Activated T-cell treated with anti-CD3 and anti-CD28 coated beads, Interleukin-2, amount 50 U/mL, for 72 hours (primary cell): ENCODE measurements around the gene IL12B. TPM values are rescaled to one million over a fixed set of nuclear protein-coding genes. Genes with fewer than 3 reads are reported as not detected.

Experiments
- ATAC-seq, 2 donors: fragments of 150-1000 bp; cut with Tn5 transposase; replicated peaks in 1 of 2; 2 replicates each; pipeline ENCODE4 v1.10.0; 2021; ENCODE audit warnings: moderate library complexity in 2 of 2, mild to moderate bottlenecking in 1 of 2
- DNase-seq, 2 donors: peaks; one replicate each; pipeline ENCODE4 v3.0.0; 2021 to 2022; ENCODE audit warnings: mixed read lengths in 1 of 2
- H3K27ac Mint-ChIP-seq: one replicate; pipeline ENCODE4 v1.8.0; 2022; ENCODE audit warnings: mild to moderate bottlenecking, moderate library complexity, mixed read lengths
- H3K27me3 Mint-ChIP-seq: one replicate; pipeline ENCODE4 v1.8.0; 2022; ENCODE audit warnings: low read depth, mixed read lengths
- H3K36me3 Mint-ChIP-seq, 2 donors: one replicate each; pipeline ENCODE4 v1.8.0; 2022; ENCODE audit warnings: mixed read lengths in 2 of 2, mild to moderate bottlenecking in 1 of 2; ENCODE audit not compliant: insufficient read depth in 2 of 2
- H3K4me1 Mint-ChIP-seq: one replicate; pipeline ENCODE4 v1.8.0; 2022; ENCODE audit warnings: low read depth, mixed read lengths
- H3K4me3 Mint-ChIP-seq, 2 donors: one replicate each; pipeline ENCODE4 v1.8.0; 2022; ENCODE audit warnings: mild to moderate bottlenecking in 2 of 2, mixed read lengths in 2 of 2, moderate library complexity in 2 of 2
- H3K9me3 Mint-ChIP-seq, 2 donors: one replicate each; pipeline ENCODE4 v1.8.0; 2022; ENCODE audit warnings: mixed read lengths in 2 of 2
- total RNA-seq, 2 donors: library from RNA; stranded (reverse); gene quantifications; one replicate each; pipeline ENCODE4 v1.2.3, GENCODE V29; 2022

Gene IL12B
- total RNA-seq, 2 donors from 2014 or later: not detected

DNA sequence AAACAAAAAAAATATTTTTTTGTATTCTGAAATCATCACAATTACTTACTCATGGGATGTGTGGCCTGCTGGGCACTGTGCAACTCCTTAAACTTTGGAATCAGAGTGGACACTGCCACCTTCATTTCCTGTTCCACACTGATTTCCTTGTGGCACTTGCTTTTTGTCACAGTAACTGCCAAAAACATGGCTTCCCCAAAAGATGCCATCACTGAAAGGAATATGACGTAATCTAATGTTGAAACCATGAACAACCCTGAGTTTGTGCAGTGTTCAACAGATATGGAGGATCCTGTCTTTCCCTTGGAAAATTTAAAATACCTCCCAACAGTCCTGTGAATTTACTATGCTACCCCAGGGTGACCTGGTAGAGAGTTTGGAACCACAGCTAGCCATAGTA, 12.6 kb upstream of the IL12B start:
- Mint-ChIP-seq H3K27me3 (no peaks in the 10 kb centered on the region), H3K9me3 (peaks cover 0 to 2% of the 10 kb centered on the region in 2 donors), H3K27ac (no peak overlapping the region), H3K36me3 (peaks cover 0 to 4% of the 10 kb centered on the region in 2 donors), H3K4me1 (peaks cover 36% of the 10 kb centered on the region), H3K4me3 (no peak overlapping the region)
- DNase-seq (no peak), ATAC-seq (no peak)

DNA sequence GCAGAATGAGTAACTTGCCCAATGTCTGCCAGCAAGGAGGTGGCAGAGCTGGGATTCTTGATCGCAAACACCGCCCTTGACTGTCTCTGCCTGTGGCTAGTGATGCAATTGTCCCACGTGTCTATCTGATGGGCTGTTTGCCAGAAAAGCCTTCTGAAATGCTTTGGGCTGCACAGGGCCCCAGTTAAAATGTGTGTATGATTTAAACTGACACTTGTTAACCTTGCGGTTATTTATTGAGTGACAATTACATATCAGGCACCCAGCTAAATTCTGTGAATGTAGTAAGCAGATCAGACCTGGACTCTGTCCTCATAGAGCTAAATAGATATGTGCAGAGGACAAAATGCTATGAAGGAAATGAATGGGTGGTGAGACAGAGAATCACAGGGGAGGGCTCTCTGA, 11.6 kb upstream of the IL12B start:
- DNase-seq: peak; percentile 46 to 54
- Mint-ChIP-seq H3K27ac (no peak overlapping the region), H3K4me3 (peak overlapping the region in 1 of 2 donors; percentile 0), H3K27me3 (no peaks in the 10 kb centered on the region), H3K9me3 (peaks cover 0 to 2% of the 10 kb centered on the region in 2 donors), H3K4me1 (peaks cover 45% of the 10 kb centered on the region), H3K36me3 (peaks cover 0 to 4% of the 10 kb centered on the region in 2 donors)
- ATAC-seq: peak; percentile 48 to 57

DNA sequence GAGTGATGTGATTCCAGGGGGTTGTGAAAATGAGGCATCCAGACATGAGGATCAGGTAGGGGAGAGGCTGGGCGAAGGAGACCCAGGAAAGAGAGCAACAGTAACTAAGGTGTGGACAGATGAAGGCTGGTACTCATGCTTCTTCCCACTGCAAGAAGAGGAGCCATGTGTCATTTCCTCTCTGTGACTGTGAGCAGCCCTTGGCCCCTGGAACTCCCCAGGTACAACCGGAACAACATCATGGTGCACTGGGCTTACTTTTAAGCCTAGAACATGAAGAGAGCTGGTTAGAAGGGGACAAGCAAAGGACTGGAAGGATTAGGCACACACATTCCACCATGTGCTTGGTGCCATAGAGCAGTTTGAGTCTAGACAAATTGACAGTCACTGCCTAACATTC, 10.9 kb upstream of the IL12B start:
- H3K27ac Mint-ChIP-seq: no peak overlapping the region
- peaks cover 50% of the 10 kb centered on the region for H3K4me1 Mint-ChIP-seq
- ATAC-seq: peak in 1 of 2 donors; percentile 32
- H3K9me3 Mint-ChIP-seq: peaks cover 0 to 2% of the 10 kb centered on the region in 2 donors
- no peak overlapping the region for H3K4me3 Mint-ChIP-seq
- DNase-seq: no peak
- H3K27me3 Mint-ChIP-seq: no peaks in the 10 kb centered on the region
- H3K36me3 Mint-ChIP-seq: peaks cover 0 to 4% of the 10 kb centered on the region in 2 donors

DNA sequence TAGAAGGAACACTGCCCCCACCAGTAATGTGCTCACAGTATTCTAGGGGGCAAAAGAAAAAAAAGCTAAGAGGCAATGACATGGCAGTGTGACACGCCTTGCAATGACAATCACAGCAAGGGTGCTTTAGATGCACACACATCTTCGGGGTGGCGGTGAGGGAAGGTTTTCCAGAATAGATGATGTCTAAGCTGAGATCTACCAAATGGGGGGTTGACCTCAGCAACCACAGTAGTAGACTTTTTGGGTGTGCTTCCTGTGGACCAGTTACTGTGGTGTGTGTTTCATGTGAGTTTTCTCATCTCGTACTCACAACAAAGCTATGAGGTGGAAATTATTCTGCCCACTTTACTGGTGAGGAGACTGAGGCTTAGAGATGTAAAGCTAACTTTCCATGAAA, 10.2 kb upstream of the IL12B start:
- Mint-ChIP-seq H3K4me1 (peaks cover 50% of the 10 kb centered on the region), H3K4me3 (peak overlapping the region in 1 of 2 donors; percentile 5)

DNA sequence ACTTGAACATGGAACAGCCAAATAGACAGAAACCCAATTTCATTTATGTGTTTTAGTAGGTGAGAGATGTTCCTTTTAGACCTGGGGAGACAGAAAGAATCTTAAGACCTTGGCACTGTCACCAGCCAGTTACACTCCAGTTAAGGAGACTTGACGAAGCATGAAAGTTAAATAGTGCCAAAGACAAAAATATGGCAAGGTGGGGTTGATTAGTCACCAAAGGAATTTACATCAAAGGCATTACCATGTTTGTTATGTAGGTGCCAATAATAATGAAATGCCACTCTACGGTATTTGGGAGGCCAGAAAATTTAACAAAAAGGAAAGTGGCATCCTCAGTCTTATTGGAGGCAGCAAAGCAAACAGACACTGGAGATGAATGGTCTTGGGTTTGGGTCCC, 9.2 kb upstream of the IL12B start:
- Mint-ChIP-seq H3K36me3 (peaks cover 0 to 4% of the 10 kb centered on the region in 2 donors), H3K4me1 (peaks cover 50% of the 10 kb centered on the region), H3K4me3 (no peak overlapping the region), H3K27me3 (no peaks in the 10 kb centered on the region), H3K9me3 (peaks cover 0 to 2% of the 10 kb centered on the region in 2 donors), H3K27ac (no peak overlapping the region)
- DNase-seq: no peak
- ATAC-seq: no peak

More for the DNA sequence above, 10.2 kb upstream of the IL12B start:
- Mint-ChIP-seq H3K27me3 (no peaks in the 10 kb centered on the region), H3K27ac (no peak overlapping the region), H3K9me3 (peaks cover 0 to 2% of the 10 kb centered on the region in 2 donors), H3K36me3 (peaks cover 0 to 4% of the 10 kb centered on the region in 2 donors)
- DNase-seq (peak; percentile 37 to 45), ATAC-seq (peak; percentile 40 to 63)

DNA sequence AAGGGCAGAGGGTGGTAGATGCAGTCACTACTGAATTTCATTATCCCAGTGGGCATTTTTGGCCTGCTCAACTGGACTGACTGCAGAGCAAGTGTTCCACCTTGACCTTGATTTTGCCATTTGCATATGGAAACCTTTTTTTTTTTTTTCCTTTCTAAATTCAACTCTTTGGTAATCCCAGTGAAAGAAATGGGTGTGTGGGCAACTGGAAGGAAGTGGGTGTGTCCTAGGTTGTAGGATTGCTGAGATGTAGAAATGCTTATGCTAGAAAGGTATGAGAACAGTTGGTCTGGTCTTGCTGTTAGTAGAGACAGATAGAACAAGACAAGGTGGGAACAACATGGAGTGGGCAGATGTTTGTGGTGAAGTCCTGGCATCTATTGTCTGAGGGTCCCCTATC, 7.8 kb upstream of the IL12B start:
- Mint-ChIP-seq H3K27ac (no peak overlapping the region), H3K9me3 (peaks cover 0 to 2% of the 10 kb centered on the region in 2 donors), H3K4me1 (peaks cover 43% of the 10 kb centered on the region), H3K36me3 (no peaks in the 10 kb centered on the region), H3K4me3 (peak overlapping the region in 1 of 2 donors; percentile 20), H3K27me3 (no peaks in the 10 kb centered on the region)
- DNase-seq: no peak
- no peak for ATAC-seq

DNA sequence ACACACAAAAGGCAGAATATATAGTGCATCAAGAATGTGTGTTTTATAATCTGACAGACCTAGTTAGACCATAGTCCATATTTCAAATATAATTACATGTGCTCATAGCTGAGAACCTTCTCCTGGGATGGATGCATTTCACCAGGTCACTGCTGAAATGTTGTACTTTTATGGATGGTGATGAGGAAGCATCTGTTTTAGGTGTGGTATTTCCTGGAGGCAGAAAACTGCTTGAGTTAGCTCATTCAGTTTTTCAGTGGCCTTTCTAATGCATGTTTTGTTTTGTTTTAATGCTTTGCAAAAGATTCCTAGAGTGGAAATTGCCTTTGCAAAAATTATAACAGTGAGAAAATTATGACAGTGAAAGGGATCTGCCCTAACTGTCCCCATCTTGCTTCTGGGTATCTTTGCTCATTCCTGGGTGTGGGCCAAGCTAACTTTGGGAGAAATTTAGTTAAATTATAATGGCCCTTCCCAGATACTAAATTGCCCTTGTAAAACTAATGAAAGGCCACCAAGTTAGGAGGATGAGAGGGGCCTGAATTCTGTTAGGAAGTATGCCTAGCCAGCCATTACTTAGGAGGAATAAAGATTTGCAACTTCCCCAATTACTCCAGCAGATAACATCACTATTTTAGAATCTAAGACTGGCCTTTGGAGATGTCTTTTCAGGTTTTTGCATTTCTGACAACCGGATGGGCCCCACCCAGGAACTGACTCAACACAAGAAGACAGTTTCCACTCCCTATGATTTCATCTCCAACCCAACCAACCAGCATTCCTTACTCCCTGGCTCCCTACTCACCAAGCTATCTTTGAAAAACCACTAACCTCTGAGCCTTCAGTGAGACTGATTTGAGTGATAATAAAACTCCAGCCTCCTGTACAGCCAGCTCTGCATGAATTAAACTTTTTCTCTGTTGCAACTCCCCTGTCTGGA, 7.0 kb upstream of the IL12B start:
- DNase-seq: peak; percentile 22 to 28
- H3K4me1 Mint-ChIP-seq: peaks cover 40% of the 10 kb centered on the region

DNA sequence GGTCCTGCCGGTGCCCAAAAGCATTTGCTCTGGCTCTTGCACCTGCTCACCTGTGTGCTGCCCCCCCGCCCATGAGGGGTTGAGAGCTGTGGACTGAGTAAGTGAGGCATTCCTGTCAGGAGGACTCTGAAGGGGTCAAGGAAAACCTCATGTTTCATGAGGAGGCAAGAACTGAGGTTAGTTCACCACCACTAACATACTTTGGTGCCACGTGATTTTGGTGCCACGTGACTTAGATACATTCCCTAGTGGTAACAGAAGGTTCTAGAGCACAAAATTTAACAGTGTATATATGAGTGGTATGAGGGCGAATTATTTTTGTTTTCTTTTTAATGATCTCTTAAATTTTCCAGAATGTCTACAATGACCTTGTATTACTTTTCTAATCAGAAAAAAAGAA, 6.3 kb upstream of the IL12B start:
- H3K27ac Mint-ChIP-seq: no peak overlapping the region
- no peaks in the 10 kb centered on the region for H3K27me3 Mint-ChIP-seq
- no peak for DNase-seq
- H3K9me3 Mint-ChIP-seq: no peaks in the 10 kb centered on the region
- no peaks in the 10 kb centered on the region for H3K36me3 Mint-ChIP-seq
- ATAC-seq: no peak
- H3K4me1 Mint-ChIP-seq: peaks cover 34% of the 10 kb centered on the region
- no peak overlapping the region for H3K4me3 Mint-ChIP-seq

More for the DNA sequence above, 7.0 kb upstream of the IL12B start:
- H3K9me3 Mint-ChIP-seq: peaks cover 0 to 2% of the 10 kb centered on the region in 2 donors
- H3K27ac Mint-ChIP-seq: no peak overlapping the region
- ATAC-seq: peak; percentile 63 to 68
- peak overlapping the region in 1 of 2 donors; percentile 20 for H3K4me3 Mint-ChIP-seq
- H3K27me3 Mint-ChIP-seq: no peaks in the 10 kb centered on the region
- H3K36me3 Mint-ChIP-seq: no peaks in the 10 kb centered on the region

DNA sequence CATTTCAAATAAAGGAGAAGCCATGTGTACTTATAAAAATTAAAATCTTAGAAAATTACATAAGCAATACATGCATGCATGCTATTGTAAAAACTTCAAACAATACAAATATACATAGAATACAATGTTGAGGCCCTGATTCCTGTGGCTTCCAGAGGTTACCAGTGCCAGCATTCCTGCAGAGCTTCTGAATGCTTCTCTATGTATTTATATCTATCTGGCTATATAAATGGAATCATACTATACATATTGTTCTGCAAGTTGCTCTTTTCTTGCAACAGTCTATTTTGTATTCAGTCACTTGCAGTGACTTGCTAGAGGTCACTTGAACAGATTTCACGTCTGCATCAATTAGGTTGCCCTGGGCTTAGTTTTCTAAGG, 3.2 kb upstream of the IL12B start:
- DNase-seq (no peak), ATAC-seq (no peak)
- no peaks in the 10 kb centered on the region for H3K36me3 Mint-ChIP-seq
- H3K27me3 Mint-ChIP-seq: peaks cover 9% of the 10 kb centered on the region
- peaks cover 29% of the 10 kb centered on the region for H3K4me1 Mint-ChIP-seq
- H3K9me3 Mint-ChIP-seq: no peaks in the 10 kb centered on the region
- H3K27ac Mint-ChIP-seq: no peak overlapping the region
- no peak overlapping the region for H3K4me3 Mint-ChIP-seq

DNA sequence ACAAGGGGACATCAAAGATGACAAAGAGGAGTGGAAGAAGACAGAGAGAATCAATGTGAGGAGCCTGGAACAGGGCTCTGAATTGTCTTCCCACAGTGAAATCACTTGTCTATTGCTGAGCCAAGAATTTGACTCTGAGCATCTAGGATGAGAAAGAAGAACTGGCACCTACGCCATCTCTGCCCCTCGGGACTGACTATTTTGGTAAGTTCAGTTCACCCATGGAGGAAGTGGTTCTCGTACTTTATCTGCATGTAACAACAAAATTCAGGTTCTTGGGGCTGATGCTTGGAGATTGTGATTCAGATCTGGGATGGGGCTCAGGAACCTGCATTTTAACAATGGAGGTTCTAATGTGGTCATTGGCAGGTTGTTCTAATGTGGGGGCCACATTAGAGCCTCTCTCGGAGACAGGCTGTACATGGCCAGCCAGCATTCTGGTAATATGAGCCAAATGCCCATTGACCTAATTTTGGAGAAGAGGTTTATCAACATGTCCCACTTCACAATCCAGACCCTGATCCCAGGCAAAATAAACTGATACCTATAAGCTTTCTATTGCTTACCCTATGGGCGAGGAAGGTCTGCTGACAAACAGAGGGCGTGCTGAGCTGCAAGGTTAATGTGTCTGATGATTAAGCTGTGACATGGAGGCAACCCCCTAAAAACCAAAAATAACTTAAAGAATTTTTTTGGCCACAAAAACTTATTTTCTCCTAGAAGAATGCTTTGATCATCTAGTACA, 2.7 kb upstream of the IL12B start:
- Mint-ChIP-seq H3K4me3 (no peak overlapping the region), H3K27ac (no peak overlapping the region), H3K4me1 (peaks cover 24% of the 10 kb centered on the region), H3K36me3 (no peaks in the 10 kb centered on the region), H3K9me3 (no peaks in the 10 kb centered on the region), H3K27me3 (peaks cover 15% of the 10 kb centered on the region)
- DNase-seq (no peak), ATAC-seq (no peak)

DNA sequence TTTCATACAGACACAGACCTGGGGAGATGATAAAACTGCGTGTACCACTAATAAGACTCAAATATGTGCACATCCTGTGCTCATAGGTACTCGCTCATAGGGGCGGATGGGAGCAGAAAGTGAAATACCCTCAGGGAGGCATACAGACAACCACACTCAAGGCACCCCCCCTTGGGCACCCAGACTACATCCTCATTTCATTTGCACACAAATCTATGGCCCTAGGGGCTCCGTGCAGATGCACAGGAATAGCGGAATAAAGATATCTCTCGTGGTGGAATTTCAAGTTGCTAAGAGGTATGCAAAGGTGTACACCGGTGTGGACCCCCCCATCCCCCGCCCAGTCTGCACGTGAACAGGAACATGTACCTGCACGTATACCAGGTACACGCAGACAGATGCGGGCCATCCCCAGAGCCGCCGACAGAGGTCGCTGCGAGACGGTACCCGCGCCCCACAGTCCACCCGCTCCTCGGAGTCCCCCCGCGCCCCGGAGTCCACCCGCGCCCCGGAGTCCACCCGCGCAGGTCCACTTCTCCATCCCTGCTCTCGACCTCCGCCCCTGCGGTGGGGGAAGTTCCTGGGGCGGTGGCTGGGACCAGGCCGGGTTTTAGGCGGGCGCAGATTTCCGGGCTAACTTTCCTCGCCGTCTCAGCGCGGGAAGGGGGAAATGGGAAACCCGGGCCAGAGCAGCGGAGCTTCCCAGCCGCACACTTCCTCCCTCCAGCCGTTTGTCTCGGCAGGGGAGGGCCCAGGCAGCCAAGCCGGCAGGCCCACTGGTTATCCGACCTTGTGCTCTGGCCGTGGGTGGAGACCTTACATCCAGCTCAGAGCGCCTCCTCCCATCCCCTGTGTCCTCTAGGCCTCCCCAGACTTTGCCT, 1.0 kb upstream of the IL12B start:
- peaks cover 20% of the 10 kb centered on the region for H3K27me3 Mint-ChIP-seq
- peak overlapping the region; percentile 77 for H3K4me3 Mint-ChIP-seq
- H3K4me1 Mint-ChIP-seq: peaks cover 8% of the 10 kb centered on the region

DNA sequence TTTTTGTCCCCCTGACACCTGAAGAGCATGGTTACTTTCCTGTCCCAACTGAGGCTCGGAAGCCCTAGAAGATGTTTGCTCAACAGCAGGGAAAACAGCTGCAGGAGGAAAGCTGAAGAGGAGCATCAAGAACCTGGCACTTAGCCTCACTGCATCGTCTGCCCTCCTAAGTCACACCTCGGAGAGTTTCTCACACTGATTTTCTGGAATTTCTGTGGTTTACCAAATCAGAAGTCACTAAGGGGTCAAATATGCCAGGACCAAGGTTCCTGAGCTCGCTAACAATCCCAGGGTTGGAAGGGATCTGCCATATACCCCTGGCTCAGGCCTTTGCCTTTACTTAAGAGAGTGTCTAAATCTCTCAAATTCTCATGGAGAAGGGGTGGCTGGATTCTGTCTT, 5.3 kb downstream of the IL12B start:
- Mint-ChIP-seq H3K4me1 (no peaks in the 10 kb centered on the region), H3K27me3 (peaks cover 13% of the 10 kb centered on the region), H3K27ac (no peak overlapping the region), H3K36me3 (no peaks in the 10 kb centered on the region), H3K9me3 (no peaks in the 10 kb centered on the region), H3K4me3 (no peak overlapping the region)
- ATAC-seq: no peak
- no peak for DNase-seq

More for the DNA sequence above, 1.0 kb upstream of the IL12B start:
- Mint-ChIP-seq H3K36me3 (no peaks in the 10 kb centered on the region), H3K27ac (peak overlapping the region; percentile 38), H3K9me3 (no peaks in the 10 kb centered on the region)
- DNase-seq (peak; percentile 74 to 80), ATAC-seq (peak; percentile 92 to 94)
